Activated T-cell treated with anti-CD3 and anti-CD28 coated beads for 24 hours (primary cell): ENCODE results near the gene TCF4.
A peak's percentile ranks its signal among the peaks of the same experiment; 100 is the strongest.

Experiments
- DNase-seq: peaks from one replicate; pipeline ENCODE4 v3.0.0-alpha.2; 2020; ENCODE audit warnings: low read depth

The TCF4 gene

DNA sequence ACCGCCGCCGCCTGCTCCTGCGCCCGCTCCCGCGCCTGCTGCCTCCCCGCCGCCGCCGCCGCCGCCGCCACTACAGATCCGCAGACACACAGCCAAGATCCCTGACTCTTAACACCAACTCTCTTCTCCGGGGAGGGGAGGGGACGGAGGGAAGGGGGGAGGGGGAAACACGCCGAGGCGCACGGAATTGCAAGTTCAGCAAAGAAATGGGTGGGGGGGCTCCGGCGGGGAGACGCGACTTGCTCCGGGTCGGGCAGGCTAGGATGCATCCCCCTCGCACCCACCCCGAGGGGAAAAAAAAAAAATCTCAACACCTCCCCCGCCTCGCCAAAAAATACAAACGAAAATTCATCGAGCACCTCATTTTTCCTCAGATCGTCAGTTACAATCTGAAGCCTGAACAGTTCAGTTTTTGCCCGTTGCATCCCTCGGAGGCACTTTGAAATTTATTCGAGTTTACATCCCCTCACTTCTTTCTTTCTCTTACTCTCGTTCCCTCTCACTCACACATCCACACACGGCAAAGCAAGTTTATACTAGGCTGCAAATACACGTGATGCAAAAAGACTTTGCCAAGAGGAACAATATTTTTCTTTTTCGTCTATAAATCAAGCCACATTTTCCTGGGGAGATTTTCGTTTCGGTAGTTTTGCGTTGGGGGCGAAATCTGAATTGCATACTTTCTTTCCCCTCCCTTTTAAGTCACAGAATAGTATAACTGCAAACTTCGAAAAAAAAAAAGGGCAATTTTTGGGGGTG lies at the start of gene TCF4:
TSS of gene TCF4 (minus strand) at position 82 of the 759 bp plus-strand sequence. CDS start 1,076 bp downstream, outside the sequence.
- DNase-seq: no peak

DNA sequence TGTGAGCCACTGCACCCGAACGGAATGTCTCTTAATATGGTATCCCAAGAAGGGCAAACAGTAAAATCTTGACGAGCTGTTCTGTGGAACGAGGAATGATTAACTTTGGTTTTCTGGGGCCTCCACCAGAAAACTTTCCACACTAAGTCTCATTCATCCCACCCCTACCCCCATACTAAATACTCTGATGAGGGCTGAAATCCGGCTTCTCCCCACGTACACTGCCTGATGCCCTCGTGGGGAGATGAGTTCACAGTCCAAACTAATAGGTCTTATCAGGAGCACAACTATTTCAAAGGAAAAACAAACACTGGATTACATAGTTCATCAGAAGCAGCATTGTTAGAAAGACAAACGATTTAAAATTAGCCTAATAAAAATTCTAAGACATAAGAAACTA lies 49.2 kb upstream of the TCF4 start:
- no peak for DNase-seq

DNA sequence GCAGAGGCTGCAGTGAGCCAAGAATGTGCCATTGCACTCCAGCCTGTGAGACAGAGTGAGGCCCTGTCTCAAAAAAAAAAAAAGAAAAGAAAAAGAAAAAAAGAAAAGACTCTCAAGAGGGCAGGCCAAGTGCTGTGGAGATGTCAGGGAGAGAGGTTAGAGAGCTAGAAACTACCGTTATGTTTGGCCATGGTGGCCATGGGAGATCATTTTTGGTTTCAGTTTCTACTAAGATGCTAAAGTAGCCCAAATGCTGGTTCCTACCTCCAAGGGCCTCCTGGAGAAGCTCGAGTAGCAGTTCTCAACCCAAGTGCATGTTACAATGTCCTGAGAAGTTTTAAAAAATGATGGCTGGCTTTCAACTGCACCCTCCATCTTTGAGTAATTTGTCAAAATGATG lies 47.4 kb upstream of the TCF4 start:
- no peak for DNase-seq

DNA sequence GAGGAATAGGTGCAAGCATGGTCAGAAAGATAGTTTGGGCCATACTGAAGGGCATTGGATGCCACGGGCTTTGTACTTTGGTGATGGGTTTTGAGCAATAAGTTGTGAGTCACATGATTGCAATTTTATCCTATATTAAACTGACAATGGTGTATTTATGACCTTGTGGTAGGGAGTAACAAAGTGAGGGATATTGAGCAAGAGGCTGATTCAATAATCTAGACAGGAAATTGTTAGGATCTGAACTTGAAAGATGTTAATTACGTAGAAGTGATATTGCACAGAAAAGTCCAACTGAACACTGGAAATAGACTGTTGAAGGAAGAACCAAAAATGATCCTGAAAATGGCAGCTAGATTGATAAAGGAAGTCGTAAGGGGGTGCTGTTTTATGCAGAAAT lies 46.6 kb upstream of the TCF4 start:
- no peak for DNase-seq

DNA sequence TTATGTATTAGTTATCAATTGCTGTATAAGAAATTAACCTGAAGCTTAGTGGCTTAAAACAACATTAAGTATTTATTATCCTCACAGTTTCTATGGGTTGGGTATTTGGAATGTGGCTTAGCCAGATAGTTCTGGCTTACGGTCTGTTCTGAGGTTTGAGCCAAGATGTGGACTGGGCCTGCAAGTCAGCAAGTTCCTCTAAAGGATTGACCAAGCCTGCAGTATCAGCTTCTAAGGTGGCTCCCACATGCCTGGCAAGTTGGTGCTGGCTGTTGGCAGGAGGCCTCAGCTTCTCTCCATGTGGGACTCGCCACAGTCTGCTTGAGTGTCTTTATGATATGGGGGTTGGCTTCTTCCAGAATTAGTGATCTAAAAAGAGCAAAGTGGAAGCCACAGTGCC lies 45.0 kb upstream of the TCF4 start:
- DNase-seq: no peak

DNA sequence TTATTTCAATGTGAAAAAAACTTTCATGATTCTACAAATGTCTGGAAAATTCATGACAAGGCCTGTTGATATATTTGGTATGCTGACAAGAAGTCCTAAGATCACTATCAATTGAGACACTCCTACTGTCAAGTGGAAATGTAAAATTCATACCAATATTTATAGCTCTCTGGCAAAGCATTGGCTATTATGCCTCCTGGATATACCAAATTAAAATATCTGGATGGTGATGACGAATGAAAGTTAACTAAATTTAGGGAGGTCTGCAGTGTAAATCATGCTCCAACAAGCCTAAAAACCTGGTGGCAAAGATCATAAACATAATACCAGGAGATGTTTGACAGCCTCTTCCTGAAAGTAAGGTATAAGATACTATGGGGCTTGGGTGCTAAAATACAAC lies 41.1 kb upstream of the TCF4 start:
- no peak for DNase-seq

DNA sequence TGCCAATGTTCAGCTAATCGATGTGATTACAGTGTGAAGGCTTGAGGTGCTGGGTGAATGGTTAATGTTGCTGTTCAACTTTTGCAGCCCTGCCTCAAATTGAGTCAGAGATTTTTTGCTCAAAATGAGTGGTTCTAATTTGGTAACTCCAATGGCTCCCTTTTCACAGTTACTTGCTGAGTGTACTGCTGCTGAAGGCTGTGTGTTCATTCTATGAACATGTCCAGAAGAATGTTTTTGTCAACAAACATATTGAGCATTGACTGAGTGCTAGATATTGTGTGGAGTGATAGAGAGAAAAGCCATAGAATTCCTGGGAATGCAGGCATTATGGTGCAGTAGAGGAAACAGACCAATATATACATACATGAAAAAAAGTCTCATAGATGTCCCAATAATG lies 39.0 kb upstream of the TCF4 start:
- DNase-seq: no peak

DNA sequence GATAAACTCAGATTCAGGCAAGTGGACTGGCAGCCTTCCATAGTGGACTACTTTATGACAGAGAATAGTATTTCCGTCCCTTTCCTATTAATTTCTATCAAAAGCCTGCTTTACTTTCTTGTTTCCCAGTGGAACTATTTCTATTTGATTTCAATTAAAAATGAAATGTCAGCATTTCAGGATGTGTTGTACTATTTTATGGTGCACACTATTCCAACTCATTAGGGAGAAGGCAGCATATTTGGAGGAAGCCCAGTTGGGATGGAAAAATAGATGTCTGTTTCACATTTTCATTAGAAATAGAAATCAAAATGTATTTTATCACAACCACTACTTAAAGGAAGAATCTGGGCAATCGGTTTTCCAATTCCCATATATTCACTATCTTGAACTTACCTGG lies 37.9 kb upstream of the TCF4 start:
- no peak for DNase-seq

DNA sequence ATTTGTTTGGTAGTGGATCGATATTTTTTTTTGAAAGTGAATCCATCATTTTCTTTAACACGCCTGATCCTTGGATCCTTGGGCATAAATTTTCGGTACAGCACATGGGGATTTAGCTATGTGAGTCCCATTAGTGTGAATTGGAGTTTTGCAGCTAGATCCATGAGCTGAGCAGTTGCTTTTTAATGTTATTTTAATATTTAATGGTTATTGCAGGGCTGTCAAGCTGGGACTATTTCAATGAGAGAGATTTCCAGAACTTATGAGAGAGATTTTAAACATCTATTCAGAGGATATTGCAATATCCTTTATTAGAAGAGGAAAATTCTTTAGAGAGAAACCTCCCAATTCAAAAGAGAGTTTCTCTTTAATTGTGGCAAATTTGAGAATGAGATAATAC lies 35.6 kb upstream of the TCF4 start:
- DNase-seq: no peak

DNA sequence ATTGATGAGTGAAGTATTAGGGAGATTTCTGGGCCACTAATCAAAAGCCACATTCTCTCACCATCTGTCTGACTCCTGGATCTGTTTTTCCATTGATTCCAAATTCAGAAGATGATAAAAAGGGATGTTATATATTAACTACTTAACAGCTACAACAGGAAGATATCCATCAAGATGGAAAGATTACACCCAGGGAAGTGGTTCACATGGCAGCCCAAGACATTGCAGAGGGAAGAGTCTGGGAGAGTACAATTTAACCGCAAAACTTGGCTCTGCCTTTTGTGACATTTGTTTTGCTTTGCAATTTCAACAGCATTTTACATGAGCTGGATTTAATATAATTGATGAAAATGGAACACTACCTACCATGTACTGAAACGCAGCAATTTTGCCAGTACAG lies 22.5 kb upstream of the TCF4 start:
- no peak for DNase-seq

DNA sequence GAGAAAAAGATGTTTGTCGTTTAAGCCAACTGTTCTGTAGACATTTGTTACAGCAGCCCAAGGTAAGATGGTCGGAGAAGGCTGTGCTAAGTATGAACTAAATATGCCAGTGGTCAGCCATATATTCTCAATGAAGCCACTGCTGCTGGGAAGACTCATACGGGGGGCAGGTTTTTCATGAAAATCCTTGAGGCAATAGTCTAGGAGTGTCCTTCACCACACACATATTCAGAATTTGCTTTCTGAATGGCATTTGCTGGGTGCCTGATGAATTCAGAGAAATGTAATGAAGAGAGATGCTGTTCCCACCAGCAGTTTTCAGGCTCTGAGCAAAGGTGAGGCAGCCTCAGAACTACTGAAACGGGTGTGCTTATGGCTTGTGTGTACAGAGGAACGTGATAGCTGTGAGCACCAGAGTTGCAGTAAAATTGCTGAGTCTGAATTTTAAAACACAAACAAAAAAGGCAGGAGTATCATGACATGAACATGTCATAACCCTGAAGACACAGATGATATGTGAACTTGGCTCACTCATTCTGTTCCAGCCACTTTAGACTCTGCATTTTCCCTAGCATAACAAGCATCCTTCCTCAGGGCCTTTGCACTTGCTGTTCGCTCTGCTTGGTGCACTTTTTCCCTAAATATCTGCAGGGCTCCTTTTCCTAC lies 21.3 kb upstream of the TCF4 start:
- DNase-seq: no peak

DNA sequence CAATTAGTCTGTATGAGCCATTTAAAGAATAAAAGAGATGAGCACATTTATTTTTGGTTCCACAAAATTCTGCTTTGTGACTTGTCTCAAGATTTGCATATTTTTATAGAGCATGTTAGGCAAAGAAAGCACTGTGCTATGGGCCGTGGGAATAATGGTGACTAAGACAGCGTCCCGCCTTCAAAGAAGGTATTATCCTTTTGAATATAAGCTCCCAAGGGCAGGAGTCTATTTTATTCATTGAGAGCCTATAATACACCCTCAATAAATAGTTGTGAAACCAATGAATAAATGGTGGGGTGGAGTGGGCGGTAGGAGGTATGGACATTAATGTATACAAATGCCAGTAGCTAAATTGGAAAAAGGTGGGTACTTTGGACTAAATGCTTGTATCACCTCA lies 20.5 kb upstream of the TCF4 start:
- no peak for DNase-seq

DNA sequence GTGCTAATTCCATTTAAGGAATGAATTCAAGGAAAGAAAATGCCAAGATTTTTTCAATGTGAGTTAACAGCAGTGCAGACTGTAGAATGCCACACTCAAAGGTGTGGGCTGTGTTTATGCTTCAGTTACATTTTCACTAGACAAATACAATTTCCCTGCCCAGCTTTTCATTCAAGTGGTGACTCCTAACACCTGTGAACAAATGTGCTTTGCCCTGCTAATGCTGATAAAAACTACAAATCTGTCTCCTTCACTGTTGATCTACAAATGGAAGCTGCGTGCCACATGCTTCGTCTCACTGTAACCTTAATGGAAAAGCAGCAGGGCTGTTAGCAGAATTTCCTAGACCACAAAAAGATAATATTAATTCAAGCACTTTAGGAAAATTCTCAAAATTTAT lies 19.8 kb upstream of the TCF4 start:
- no peak for DNase-seq

DNA sequence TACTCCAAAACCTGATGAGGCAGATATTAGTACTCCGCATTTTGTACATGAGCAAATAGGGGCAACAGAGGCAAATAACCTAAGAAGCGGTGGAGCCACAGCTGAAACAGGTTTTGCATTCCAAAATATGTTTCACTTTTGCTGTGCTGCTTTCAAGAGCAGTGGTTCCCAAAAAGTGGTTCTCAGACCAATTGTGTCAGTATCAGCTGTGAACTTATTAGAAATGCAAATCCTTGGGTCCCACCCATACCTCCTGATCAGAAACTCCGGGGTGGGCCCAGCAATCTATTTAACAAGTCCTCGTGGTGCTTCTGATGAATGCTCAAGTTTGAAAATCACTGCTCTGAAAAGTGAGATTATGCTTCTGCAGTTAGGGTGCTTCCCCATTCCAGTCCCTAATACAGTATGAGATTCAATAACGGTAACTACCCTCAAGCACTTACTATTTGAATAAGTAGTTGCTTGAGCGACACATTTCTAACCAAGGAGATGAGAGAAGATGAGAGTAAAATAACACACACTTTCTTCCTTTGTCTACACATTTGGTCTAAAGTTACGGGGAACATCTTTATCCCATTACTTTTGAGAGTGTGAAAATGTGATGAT lies 17.8 kb upstream of the TCF4 start:
- DNase-seq: no peak

DNA sequence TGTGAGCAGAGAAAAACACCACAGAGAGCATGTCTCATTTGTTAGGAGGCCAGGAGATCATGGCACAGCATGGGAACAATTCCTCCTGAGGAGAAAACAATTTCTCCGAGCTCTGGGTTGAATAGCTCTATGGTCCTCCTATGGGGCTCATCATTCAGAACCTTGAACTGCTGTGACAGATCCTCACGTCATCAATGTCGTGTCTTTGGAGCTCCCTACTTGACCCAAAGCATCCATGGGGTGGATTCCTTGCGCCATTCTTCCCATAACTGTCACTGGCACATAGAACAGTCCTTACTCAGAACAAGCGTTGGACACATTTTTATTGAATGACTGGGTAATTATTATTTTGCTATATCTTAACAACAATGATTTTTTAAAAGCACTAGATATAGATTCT lies 15.8 kb upstream of the TCF4 start:
- no peak for DNase-seq

DNA sequence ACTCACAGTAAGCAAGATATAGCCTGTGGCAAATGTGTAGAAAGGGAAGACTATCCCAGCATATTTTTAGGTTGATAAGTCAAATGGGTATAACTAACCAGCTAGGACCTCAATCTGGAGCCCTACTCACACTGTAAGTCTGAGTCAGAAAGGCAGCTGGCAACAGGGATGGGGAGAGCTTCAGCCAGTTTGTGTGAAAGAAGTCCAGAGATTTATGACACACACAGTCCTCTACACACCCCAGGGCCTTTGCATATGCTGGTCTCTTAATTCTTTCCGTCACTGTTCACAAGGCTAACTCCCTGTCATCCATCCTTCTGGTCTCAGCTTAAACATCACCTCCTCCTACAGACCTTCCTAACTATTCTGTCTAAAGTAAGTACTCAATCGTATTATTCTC lies 5.9 kb upstream of the TCF4 start:
- no peak for DNase-seq

DNA sequence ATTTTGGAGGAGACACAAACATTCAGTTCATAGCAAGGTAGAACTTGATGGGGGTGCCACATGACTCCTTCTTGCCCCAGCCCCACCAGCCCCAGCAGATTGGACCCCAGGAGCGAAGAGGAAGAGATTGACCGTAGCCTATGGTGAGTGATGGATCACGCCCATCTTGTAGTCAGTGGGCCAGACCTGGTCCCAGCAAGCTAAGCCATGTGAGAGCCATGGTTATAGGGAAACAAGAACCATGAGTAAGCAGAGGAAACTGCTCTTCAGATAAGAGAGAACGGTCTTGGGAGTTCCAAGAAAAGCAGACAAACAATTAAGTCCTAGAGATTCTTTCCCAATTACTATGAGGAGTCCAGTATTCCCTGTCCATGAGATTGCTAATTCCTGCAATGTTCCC lies 4.6 kb upstream of the TCF4 start:
- DNase-seq: no peak

DNA sequence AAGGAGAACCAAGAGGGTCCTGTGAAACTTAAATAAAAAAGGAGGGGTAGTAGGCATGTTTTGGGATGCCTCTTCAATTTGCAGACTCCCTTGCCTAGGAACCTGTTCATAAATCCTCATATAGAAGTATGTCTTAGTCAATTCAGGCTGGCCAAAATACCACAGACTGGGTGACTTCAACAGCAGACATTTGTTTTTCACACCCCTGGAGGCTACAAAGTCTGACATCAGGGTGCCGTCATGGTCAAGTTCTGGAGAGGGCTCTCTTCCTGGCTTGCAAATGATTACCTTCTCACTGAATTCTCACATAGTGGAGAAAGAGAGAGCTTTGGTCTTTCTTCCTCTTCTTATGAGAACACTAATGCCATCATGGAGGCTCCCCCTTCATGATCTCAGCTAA lies 4.1 kb upstream of the TCF4 start:
- DNase-seq: no peak

DNA sequence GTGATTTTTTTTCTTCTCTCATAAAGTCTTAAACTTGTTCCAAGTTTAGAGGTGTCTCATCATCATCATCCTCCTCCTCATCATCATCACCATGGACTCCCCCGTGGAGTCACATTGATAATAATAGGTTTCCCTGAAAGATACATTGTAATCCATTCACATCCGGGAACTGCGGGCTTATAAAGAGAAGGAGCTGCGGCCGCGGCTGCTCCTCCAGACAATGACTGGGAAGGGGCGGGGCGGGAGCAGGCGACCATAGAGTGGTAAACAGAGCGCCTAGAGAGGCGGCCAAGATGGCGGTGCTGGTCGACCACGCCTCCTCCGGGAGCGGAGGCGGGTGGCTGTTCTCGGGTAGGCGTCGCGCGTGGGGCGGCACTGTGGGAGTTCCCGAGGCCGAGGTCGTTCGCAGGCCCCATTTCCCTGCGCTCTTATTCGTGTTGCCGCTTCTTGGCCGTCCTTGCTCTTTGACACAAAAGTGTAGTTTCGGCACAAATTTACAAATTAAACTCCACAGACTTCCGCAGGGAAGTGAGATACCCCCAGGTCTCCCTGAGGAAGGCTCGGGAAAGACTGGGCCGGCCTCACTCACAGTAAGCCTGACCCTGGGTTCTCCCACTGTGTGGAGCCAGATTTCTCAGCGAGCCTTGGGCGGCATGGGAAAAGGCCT lies 1.8 kb upstream of the TCF4 start:
- peak; percentile 67 for DNase-seq

DNA sequence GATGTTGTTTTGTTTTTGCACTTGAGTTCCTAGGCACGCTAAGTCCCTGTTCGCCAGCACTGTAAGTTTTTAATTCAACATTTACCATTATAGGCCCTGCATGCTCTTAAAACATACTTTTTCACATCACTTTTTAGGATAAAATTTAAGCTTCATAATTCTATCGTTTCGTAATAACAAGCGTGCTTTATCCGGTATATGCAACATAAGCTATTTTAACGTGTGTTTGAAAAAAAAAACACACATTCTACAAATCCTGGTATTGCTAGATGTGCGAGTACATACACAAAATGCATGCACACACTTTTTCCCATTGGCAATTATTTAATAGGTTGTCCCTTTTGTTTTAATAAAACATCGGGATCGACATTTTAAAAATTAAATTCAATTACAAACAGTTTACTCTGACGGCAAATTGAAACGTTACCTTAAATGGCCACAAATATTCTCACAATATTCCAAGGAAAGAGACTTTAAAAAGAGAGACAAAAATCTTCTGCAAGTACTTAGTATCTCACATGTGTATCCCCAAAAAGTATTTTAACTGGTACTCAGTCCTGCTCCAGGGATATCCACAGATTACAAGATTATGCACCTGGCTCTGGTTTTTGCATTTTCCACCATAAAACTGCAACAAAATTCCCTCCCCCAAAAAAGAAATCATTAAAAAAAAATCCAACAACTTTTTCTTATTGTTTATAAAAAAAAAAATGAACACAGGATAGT lies 1.0 kb upstream of the TCF4 start:
- no peak for DNase-seq

DNA sequence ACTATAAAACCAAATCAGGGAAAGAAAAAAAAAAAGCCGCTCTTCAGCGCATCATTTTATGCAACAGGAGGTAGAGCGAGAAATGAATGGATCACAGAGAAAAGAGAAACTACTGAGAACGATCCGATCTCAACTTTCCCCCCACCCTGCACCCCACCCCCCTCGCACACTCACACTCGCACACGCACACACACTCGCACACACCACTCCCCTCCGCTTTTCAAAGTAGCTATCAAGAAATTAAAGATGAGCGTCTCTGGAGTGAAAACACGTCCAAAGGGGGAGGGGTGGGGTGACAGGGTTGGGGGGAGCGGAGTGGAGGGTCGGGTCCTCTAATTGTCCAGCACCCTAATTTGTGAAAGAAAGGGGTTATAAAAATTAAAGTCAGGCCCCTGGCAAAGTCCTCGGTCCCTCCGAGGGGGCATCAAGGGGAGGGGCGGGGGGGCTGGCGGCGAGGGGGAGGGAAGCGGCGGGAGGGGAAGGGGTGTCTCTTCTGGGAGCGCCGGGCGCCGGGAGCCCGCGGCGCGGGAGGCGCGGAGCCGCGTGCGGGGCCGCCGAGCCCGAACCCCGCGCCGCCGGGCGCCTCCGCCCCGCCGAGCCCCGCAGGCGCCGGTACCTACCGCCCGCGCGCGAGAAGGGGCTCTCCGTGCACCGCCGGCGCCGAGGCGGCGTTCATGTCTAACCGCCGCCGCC lies 428 bp downstream of the TCF4 start:
- no peak for DNase-seq
